HCEC 1CT (cell line): ENCODE measurements around the gene SREK1.
"Not testable (repeated sequence)": the region's sequence is repeated elsewhere in the genome, so short reads cannot be mapped to it uniquely, and the experiment has no call there.

ENCODE experiments used
- DNase-seq: peaks from one replicate; pipeline ENCODE4 v3.0.0-alpha.2; 2017

SREK1 gene

DNA sequence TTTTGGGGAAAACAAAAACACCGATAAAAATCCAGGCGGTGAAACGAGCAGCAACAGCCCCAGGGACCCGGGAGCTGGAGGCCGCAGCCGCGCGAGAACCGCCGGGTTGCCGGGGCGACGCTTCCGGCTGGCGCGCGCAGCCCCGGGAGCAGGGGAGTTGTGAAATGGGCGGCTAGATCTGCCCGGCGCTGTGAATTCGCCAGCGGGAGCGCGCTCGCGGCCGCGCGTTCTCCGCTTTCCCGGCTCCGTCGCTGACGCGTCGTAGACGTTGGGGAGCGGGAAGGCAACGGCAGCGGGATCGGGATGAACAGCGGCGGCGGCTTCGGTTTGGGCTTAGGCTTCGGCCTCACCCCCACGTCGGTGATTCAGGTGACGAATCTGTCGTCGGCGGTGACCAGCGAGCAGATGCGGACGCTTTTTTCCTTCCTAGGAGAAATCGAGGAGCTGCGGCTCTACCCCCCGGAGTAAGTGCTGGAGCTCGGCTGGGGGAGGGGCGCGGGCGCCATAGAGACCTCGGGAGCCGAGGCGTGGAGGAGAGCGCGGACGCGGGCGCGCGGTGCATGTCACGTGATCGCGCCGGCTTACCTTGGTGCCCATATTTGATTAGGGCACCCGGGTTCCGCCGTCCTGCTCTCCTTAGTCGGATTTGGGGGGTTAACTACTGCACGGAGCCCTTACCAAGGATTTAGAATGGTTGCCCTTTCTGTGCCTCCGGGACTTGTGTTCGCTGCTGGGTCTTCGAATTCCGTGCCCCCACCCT, at the start of gene SREK1:
Gene SREK1, plus strand, starts transcription at position 227 of the 760 bp plus-strand sequence. Its CDS starts 77 bp downstream, at position 304.
- peak; percentile 95 for DNase-seq

- no peak for DNase-seq
These were observed 43.2 kb upstream of the SREK1 start for GRCh38 chr5:66100851-66101250.

DNA sequence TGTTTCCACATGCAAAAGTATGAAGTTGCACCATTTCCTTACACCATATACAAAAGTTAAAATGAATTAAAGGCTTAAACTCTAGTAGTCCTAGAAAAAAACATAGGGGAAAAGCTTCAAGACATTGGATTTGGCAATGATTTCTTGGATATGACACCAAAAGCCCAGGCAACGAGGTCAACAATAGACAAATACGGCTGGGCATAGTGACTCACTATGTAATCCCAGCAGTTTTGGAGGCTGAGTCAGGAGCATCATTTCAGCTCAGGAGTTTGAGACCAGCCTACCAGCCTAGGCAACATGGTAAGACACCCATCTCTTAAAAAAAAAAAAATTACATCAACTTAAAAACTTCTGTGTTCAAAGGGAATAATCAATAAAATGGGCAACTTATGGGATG, 30.9 kb upstream of the SREK1 start:
- peak; percentile 73 for DNase-seq

GRCh38 chr5:66118304-66118703, 25.8 kb upstream of the SREK1 start:
- no peak for DNase-seq

DNA sequence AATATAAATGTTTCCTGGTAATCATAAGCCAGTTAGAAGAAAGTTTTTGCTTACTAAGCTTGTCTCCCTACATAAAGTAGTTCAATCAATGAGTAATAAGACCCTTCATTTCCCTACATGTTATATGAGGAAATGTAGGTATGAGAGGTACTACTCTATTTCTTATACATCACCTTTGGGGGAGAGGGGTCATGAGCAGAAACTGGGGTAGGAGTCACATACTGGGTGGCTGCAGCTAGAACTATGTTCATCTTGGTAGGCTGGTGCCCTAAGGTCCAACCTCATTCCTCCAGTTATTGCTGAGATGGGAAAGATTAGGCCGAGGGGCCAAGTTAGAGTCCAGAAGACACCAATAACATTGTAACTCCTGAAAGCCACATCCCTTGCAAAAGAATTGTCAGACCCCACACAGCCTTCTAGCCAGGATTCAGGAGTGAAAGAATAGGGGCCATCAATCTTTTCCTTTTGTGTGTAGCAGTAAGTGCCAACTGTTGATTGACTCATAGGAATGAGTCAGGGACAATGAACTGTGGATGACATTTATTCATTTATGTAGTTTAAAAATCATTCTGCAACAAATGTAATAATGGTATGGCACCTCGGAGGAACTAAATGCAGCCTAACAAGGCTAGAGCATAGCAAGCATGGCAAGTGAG, 21.6 kb upstream of the SREK1 start:
- peak; percentile 50 for DNase-seq

DNA sequence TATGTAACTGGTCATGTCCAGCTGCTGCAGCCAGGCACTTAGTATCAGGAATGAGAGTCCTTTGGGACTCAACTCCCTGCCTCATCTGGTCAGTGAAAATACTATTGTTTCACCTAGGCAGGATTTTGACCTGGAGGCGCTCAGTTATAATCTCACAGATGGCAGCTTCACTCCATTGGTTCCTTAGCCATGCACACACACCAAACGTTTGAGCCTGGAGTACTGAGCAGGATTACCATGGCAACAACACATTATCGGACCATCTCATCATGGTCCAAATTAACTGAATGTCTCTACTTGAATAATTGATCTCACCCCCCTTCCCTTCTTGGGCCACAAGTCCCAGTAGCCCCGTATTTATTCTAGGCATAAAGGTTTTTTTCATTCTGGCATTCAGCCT, 15.0 kb upstream of the SREK1 start:
- no peak for DNase-seq

DNA sequence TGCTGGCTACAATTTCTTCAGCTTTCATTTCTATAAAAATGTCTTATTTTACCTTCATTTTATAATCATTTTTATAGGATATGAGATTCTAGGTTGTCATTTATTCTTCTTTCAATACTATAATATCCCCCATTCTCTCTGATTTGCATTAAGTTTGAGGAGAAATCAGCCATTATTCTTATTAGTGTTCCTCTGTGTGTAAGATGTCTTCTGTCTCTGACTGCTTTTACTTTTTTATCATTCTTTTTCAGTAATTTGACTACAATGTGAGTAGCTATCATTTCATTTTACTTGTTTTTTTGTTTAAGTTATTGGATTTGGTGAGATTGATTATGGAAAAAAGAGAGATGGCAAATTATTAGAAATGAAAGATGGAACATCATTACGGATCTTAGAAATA, 13.6 kb upstream of the SREK1 start:
- no peak for DNase-seq

GRCh38 chr5:66134407-66134861, 9.7 kb upstream of the SREK1 start:
- no peak for DNase-seq

DNA sequence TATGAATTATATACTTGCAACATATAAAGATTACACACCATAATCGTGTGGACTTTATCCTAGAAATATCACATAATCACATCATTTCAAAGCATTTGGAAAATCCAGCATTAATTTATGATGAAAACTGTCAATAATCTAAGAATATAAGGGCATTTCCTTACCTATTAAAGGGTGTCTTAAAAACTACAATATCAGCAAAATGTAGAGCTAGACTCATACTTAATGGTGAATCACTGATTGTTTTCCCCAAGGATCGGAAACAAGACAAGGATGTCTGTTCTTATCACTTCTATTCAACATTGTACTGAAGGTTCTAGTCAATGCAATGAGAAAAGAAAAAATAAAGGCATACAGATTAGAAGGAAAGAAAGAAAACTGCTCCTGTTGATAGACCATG, 8.0 kb upstream of the SREK1 start:
- DNase-seq: no peak

- not testable (repeated sequence) for DNase-seq
These were observed 7.2 kb upstream of the SREK1 start for GRCh38 chr5:66136944-66137343.

DNA sequence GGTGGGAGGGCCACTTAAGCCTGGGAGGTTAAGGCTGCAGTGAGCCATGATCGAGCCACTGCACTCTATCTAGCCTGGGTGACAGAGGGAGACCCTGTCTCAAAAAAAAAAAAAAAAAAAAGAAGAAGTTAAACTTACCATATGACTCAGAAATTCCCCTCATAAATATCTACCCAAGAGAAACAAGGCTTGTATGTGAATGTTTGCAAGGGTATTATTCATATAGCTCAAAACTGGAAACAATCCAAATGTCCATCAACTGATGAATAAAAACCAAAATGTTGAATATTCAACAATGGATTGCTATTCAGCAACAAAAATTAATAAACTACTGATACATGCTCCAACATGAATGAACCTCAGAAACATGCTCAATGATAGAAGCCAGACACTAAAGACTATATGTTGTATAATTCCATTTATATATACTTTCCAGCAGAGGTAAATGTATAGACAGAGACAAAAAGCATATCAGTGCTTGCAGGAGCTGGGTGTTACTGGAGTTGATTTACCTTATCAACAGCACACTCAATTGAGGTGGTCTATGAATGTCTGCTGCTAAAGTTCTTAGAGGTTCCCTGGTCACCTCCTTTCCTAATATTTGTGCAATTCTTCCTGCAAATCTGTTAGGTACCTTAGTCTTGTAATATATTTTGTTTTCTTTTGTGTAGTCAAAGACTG, 5.3 kb upstream of the SREK1 start:
- no peak for DNase-seq

DNA sequence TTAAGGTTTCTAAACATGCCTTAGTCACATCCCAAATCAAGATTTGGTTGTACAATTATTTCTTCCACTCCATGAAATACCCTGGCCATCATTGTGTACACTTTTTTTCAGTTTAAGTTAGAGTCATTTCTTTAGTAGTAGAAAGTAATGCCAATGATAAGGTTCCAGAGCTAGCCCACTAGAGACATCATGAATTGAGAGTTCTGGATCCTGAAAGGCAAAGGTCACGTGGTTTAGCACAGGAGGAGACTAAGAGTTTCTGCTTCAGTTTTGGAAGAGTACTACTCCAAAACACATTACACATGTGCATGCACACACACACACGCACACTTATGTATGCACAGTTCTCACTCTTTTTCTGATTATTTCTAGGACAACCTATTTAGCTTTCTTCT, 4.8 kb upstream of the SREK1 start:
- no peak for DNase-seq

DNA sequence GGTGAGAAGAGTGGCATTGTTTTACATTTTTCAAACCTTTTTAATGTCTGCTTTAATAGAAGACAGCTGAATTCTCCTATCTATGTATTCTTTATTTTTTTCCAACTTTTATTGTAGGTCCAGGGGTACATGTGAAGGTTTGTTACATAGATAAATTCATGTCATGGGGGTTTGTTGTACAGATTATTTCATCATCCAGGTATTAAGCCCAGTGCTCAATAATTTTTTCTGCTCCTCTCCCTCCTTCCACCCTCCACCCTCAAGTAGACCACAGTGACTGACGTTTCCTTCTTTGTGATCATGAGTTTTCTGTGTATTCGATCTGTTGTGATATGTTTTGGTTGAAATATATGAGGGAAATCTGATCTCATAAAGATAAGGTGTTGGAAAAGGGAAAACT, 1.7 kb upstream of the SREK1 start:
- DNase-seq: no peak

DNA sequence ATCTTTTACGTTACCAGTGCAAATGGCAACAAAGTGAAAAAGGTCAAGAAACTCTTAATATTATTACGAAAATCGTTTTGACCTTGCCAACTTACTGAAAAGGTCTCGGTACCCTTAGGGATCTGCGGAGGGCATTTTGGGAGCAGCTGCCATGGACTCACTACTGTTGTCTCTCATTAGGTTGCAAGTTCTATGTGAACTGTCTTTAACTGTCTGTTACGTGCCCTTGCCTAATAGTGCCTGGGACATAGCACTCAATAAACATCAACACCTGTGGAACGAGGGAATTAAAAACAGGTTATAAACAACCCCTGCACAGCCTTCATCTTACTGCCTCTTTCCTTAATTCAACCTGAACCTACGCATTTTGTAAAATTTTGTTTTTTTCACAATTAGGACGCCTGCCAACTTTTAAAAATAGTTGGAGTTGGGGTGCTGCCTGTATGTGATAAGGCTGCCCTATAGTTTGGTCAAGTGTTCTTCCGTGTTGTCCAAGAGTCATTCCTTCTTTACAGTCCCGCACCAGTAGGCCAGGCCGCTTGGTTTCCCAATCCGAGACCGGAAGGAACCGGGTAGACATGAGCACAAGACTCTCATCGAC, 527 bp upstream of the SREK1 start:
- no peak for DNase-seq

- DNase-seq: no peak
These were observed 812 bp downstream of the SREK1 start for GRCh38 chr5:66144834-66145390.

- no peak for DNase-seq
These were observed 1.6 kb downstream of the SREK1 start for GRCh38 chr5:66145737-66146136.

DNA sequence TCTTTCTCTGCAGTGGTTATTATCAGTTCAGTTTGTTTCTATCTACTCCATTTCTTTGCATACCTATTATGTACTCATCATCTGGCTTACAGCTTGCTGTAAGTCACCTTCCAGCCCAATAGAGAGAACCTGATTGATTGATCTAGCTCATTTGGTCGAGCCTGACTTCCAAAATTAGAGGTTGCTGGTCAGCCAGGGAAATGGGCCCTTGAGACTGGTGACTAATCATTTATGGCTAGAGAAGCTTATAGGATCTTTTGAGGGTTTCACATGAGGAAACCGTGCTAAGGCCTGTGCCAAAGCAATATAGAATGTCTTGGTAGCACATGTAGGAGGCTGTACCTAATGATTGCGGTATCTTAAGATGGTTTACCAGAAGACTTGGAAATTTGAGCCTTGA, 5.8 kb downstream of the SREK1 start:
- no peak for DNase-seq

GRCh38 chr5:66151030-66151429, 6.9 kb downstream of the SREK1 start:
- DNase-seq: no peak

DNA sequence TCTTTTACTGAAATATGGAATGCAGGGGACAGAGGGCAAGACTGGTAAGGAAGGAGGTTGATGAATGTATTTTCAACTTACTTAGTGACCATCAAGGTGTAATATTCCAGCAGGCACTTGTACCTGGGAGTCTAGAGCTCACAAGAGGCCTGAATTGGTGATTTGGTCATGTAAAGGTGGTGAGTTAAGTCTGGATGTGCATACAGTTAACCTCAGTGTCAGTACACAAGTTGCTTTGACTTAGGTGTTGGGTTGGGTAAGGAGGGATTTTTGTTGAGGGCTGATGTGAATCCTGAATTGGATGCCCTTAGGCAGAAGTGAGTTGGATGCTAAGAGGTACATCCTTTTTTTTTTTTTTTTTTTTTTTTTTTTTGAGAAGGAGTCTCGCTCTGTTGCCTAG, 7.4 kb downstream of the SREK1 start:
- DNase-seq: no peak

DNA sequence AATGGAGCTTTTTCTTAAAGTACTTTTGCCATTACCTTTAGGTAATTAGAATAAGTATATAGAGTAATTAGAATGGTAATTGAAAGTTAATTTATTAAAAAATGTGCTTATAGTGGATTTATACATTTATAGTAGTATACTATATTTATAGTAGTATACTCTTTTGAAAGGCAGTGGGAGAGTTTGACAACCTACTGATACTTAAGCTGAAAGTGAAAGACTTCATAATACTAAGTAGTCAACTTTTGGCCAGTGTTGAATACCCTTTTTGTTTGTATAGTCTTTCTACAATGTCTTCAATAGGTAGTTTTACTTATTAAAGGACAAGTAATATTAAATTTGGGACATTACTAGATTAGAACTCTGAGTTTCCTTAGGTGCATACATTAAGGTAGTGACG, 12.9 kb downstream of the SREK1 start:
- no peak for DNase-seq

- no peak for DNase-seq
These were observed 17.3 kb downstream of the SREK1 start for GRCh38 chr5:66161356-66161755.

GRCh38 chr5:66164044-66164790, 20.1 kb downstream of the SREK1 start:
- DNase-seq: peak; percentile 66

DNA sequence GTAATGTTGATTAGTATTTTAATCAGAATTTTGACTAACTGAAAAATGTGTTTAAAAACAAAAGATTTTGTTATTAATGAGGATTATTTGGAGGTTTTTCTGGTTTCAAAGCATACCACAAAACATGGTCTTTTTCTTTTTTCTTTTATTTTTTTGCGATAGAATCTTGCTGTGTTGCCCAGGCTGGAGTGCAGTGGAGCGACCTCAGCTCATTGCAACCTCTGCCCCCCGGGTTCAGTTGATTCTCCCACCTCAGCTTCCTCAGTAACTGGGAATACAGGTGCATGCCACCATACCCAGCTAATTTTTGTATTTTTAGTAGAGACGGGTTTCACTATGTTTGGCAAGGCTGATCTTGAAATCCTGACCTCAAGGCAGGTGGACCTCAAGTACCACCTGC, 24.1 kb downstream of the SREK1 start:
- no peak for DNase-seq
